Measurements from ENCODE around the gene PIK3R6.
"Not testable (repeated sequence)": the region's sequence is repeated elsewhere in the genome, so short reads cannot be mapped to it uniquely, and the experiment has no call there.

The PIK3R6 gene

GRCh38 chr17:8872705-8873435 lies 5.4 kb upstream of the PIK3R6 start:
- DNase-seq (ENCODE audit: low spot score) = no peak

GRCh38 chr17:8872036-8872704 lies 4.7 kb upstream of the PIK3R6 start:
- DNase-seq (ENCODE audit: low spot score) = no peak

GRCh38 chr17:8871081-8871581 lies 3.7 kb upstream of the PIK3R6 start:
- DNase-seq (ENCODE audit: low spot score) = peak; percentile 35

GRCh38 chr17:8870406-8871040 lies 3.0 kb upstream of the PIK3R6 start:
- DNase-seq (ENCODE audit: low spot score) = peak; percentile 26

- no peak for DNase-seq (ENCODE audit: low spot score)
Observed at GRCh38 chr17:8869114-8869815, 1.8 kb upstream of the PIK3R6 start.

- DNase-seq (ENCODE audit: low spot score) = no peak
Observed at GRCh38 chr17:8868529-8868951, 1.1 kb upstream of the PIK3R6 start.

- DNase-seq (ENCODE audit: low spot score) = no peak
Observed at GRCh38 chr17:8868092-8868491, 618 bp upstream of the PIK3R6 start.

GRCh38 chr17:8865811-8866210 lies 1.7 kb downstream of the PIK3R6 start:
- no peak for DNase-seq (ENCODE audit: low spot score)

- DNase-seq (ENCODE audit: low spot score) = no peak
Observed at GRCh38 chr17:8865385-8865784, 2.1 kb downstream of the PIK3R6 start.

GRCh38 chr17:8862213-8863056 lies 5.0 kb downstream of the PIK3R6 start:
- no peak for DNase-seq (ENCODE audit: low spot score)

- DNase-seq (ENCODE audit: low spot score) = no peak
Observed at GRCh38 chr17:8861495-8862181, 5.8 kb downstream of the PIK3R6 start.

GRCh38 chr17:8859804-8860430 lies 7.6 kb downstream of the PIK3R6 start:
- DNase-seq (ENCODE audit: low spot score) = no peak

- DNase-seq (ENCODE audit: low spot score) = no peak
Observed at GRCh38 chr17:8859027-8859803, 8.3 kb downstream of the PIK3R6 start.

- peak; percentile 41 for DNase-seq (ENCODE audit: low spot score)
Observed at GRCh38 chr17:8857919-8858318, 9.6 kb downstream of the PIK3R6 start.

- peak; percentile 34 for DNase-seq (ENCODE audit: low spot score)
Observed at GRCh38 chr17:8856869-8857575, 10.5 kb downstream of the PIK3R6 start.

- not testable (repeated sequence) for DNase-seq (ENCODE audit: low spot score)
Observed at GRCh38 chr17:8856205-8856603, 11.3 kb downstream of the PIK3R6 start.

GRCh38 chr17:8855477-8856204 lies 11.8 kb downstream of the PIK3R6 start:
- no peak for DNase-seq (ENCODE audit: low spot score)

- DNase-seq (ENCODE audit: low spot score) = no peak
Observed at GRCh38 chr17:8851600-8851999, 15.9 kb downstream of the PIK3R6 start.

All from ecto neural progenitor cell (in vitro differentiated cells).